BLaER1 (cell line): ENCODE measurements around the gene PIGB.
A peak's percentile ranks its signal among the peaks of the same experiment; 100 is the strongest.
"Not testable (repeated sequence)": the region's sequence is repeated elsewhere in the genome, so short reads cannot be mapped to it uniquely, and the experiment has no call there.

ENCODE experiments used
- H3K27ac ChIP-seq: shearing (Covaris generic); formaldehyde crosslinking; 2 replicates; pipeline ENCODE4 v1.8.1; 2022
- H3K27me3 ChIP-seq: shearing (Covaris generic); formaldehyde crosslinking; 2 replicates; pipeline ENCODE4 v1.8.1; 2022
- H3K36me3 ChIP-seq: shearing (Covaris generic); formaldehyde crosslinking; 2 replicates; pipeline ENCODE4 v1.8.1; 2022
- H3K4me1 ChIP-seq: shearing (Covaris generic); formaldehyde crosslinking; 2 replicates; pipeline ENCODE4 v1.8.1; 2022
- H3K4me2 ChIP-seq: shearing (Covaris generic); formaldehyde crosslinking; 2 replicates; pipeline ENCODE4 v1.8.1; 2022
- H3K4me3 ChIP-seq: shearing (Covaris generic); formaldehyde crosslinking; 2 replicates; pipeline ENCODE4 v1.8.1; 2022
- H3K9ac ChIP-seq: shearing (Covaris generic); formaldehyde crosslinking; 2 replicates; pipeline ENCODE4 v1.8.1; 2022
- H3K9me3 ChIP-seq: shearing (Covaris generic); formaldehyde crosslinking; 2 replicates; pipeline ENCODE4 v1.8.1; 2022
- H4K20me1 ChIP-seq: shearing (Covaris generic); formaldehyde crosslinking; 2 replicates; pipeline ENCODE4 v1.8.1; 2022
- Cebpa-rat ChIP-seq: shearing (Covaris generic); IDR thresholded peaks from 2 replicates; pipeline ENCODE4 v1.8.1; 2022

PIGB gene

GRCh38 chr15:55297315-55297714 lies 21.7 kb upstream of the PIGB start:
- H3K27me3 ChIP-seq = no peaks in the 10 kb centered on the region
- no peaks in the 10 kb centered on the region for H3K36me3 ChIP-seq
- H3K27ac ChIP-seq = no peak overlapping the region
- H3K9ac ChIP-seq = no peak overlapping the region
- H4K20me1 ChIP-seq = no peaks in the 10 kb centered on the region
- peaks cover 22% of the 10 kb centered on the region for H3K9me3 ChIP-seq
- no peak for TF ChIP-seq Cebpa-rat
- no peak overlapping the region for H3K4me3 ChIP-seq
- H3K4me1 ChIP-seq = no peaks in the 10 kb centered on the region
- H3K4me2 ChIP-seq = no peak overlapping the region

GRCh38 chr15:55302801-55303200 lies 16.2 kb upstream of the PIGB start:
- not testable (repeated sequence) for H3K27ac ChIP-seq, H3K4me1 ChIP-seq, H3K27me3 ChIP-seq, H3K4me2 ChIP-seq, H3K9ac ChIP-seq, H4K20me1 ChIP-seq, H3K4me3 ChIP-seq
- peaks cover 32% of the 10 kb centered on the region for H3K9me3 ChIP-seq
- H3K36me3 ChIP-seq = peaks cover 35% of the 10 kb centered on the region

- Histone ChIP-seq H3K27me3 (no peaks in the 10 kb centered on the region), H3K36me3 (peaks cover 19% of the 10 kb centered on the region; the same call in 1 of the 2 replicates), H3K9me3 (no peaks in the 10 kb centered on the region), H3K4me2 (peak overlapping the region; percentile 92), H4K20me1 (no peaks in the 10 kb centered on the region), H3K4me1 (peaks cover 50% of the 10 kb centered on the region), H3K4me3 (peak overlapping the region; percentile 87), H3K27ac (peak overlapping the region; percentile 97), H3K9ac (peak overlapping the region; percentile 95)
- no peak for TF ChIP-seq Cebpa-rat
Observed at GRCh38 chr15:55319537-55320237, 665 bp downstream of the PIGB start.

GRCh38 chr15:55320238-55320550 lies 1.2 kb downstream of the PIGB start:
- peak overlapping the region; percentile 87 for H3K4me3 ChIP-seq
- H3K9me3 ChIP-seq = no peaks in the 10 kb centered on the region
- H3K9ac ChIP-seq = 0 out of 2 replicates have a peak overlapping the region, but pooled peaks have one; percentile 1
- no peak for TF ChIP-seq Cebpa-rat
- H3K27ac ChIP-seq = peak overlapping the region; percentile 97
- H3K4me1 ChIP-seq = peaks cover 55% of the 10 kb centered on the region
- peak overlapping the region; percentile 92 for H3K4me2 ChIP-seq
- no peaks in the 10 kb centered on the region for H4K20me1 ChIP-seq
- peaks cover 16% of the 10 kb centered on the region; the same call in 1 of the 2 replicates for H3K36me3 ChIP-seq
- H3K27me3 ChIP-seq = no peaks in the 10 kb centered on the region

- H4K20me1 ChIP-seq = no peaks in the 10 kb centered on the region
- H3K9ac ChIP-seq = no peak overlapping the region
- H3K27me3 ChIP-seq = no peaks in the 10 kb centered on the region
- H3K4me1 ChIP-seq = peaks cover 63% of the 10 kb centered on the region
- peak overlapping the region; percentile 92 for H3K4me2 ChIP-seq
- TF ChIP-seq Cebpa-rat = no peak
- no peak overlapping the region for H3K27ac ChIP-seq
- H3K36me3 ChIP-seq = peaks cover 11% of the 10 kb centered on the region; the same call in 1 of the 2 replicates
- H3K9me3 ChIP-seq = no peaks in the 10 kb centered on the region
- H3K4me3 ChIP-seq = no peak overlapping the region; the same call in 1 of the 2 replicates
Observed at GRCh38 chr15:55320963-55321362, 1.9 kb downstream of the PIGB start.

GRCh38 chr15:55322467-55322866 lies 3.4 kb downstream of the PIGB start:
- Histone ChIP-seq H3K4me1 (peaks cover 55% of the 10 kb centered on the region), H3K9me3 (no peaks in the 10 kb centered on the region), H3K27ac (no peak overlapping the region), H3K36me3 (peaks cover 4% of the 10 kb centered on the region; the same call in 1 of the 2 replicates), H3K4me2 (no peak overlapping the region), H3K27me3 (no peaks in the 10 kb centered on the region), H4K20me1 (no peaks in the 10 kb centered on the region), H3K9ac (no peak overlapping the region), H3K4me3 (no peak overlapping the region)
- no peak for TF ChIP-seq Cebpa-rat

GRCh38 chr15:55327387-55327786 lies 8.4 kb downstream of the PIGB start:
- H3K4me2 ChIP-seq = no peak overlapping the region
- no peak overlapping the region for H3K9ac ChIP-seq
- H3K4me1 ChIP-seq = peaks cover 25% of the 10 kb centered on the region
- no peak for TF ChIP-seq Cebpa-rat
- no peak overlapping the region for H3K4me3 ChIP-seq
- H3K27me3 ChIP-seq = no peaks in the 10 kb centered on the region
- no peaks in the 10 kb centered on the region for H3K9me3 ChIP-seq
- no peaks in the 10 kb centered on the region for H4K20me1 ChIP-seq
- peaks cover 39% of the 10 kb centered on the region for H3K36me3 ChIP-seq
- no peak overlapping the region for H3K27ac ChIP-seq

GRCh38 chr15:55334371-55334770 lies 15.3 kb downstream of the PIGB start:
- Histone ChIP-seq H3K27me3 (no peaks in the 10 kb centered on the region), H3K36me3 (peaks cover 86% of the 10 kb centered on the region), H3K27ac (no peak overlapping the region), H3K9ac (no peak overlapping the region), H3K4me3 (no peak overlapping the region), H3K9me3 (no peaks in the 10 kb centered on the region), H3K4me1 (no peaks in the 10 kb centered on the region), H3K4me2 (no peak overlapping the region), H4K20me1 (no peaks in the 10 kb centered on the region)
- no peak for TF ChIP-seq Cebpa-rat

- Histone ChIP-seq H3K4me1 (no peaks in the 10 kb centered on the region), H3K27me3 (no peaks in the 10 kb centered on the region), H3K27ac (no peak overlapping the region), H3K9ac (no peak overlapping the region), H4K20me1 (no peaks in the 10 kb centered on the region), H3K4me2 (no peak overlapping the region), H3K36me3 (peaks cover 91% of the 10 kb centered on the region), H3K4me3 (no peak overlapping the region), H3K9me3 (no peaks in the 10 kb centered on the region)
- no peak for TF ChIP-seq Cebpa-rat
Observed at GRCh38 chr15:55334997-55335396, 16.0 kb downstream of the PIGB start.

GRCh38 chr15:55337160-55337559 lies 18.1 kb downstream of the PIGB start:
- Histone ChIP-seq H3K36me3 (peaks cover 81% of the 10 kb centered on the region), H3K9ac (no peak overlapping the region), H3K9me3 (no peaks in the 10 kb centered on the region), H3K4me3 (no peak overlapping the region), H3K4me1 (peaks cover 3% of the 10 kb centered on the region; the same call in 1 of the 2 replicates), H3K27ac (no peak overlapping the region), H4K20me1 (no peaks in the 10 kb centered on the region), H3K4me2 (no peak overlapping the region), H3K27me3 (no peaks in the 10 kb centered on the region)
- no peak for TF ChIP-seq Cebpa-rat
